GM12878 (cell line): ENCODE data around the gene ZSCAN18. TPM values are rescaled to one million over a fixed set of nuclear protein-coding genes. Genes with fewer than 3 reads are reported as not detected.

Source experiments
- MLLT1 ChIP-seq: fragments of 450-650 bp; IDR thresholded peaks from 2 replicates; pipeline ENCODE4 v1.6.1; 2016; ENCODE audit warnings: mild to moderate bottlenecking
- PRDM15 ChIP-seq: fragments of 450-650 bp; formaldehyde crosslinking; IDR thresholded peaks from 2 replicates; pipeline ENCODE4 v1.4.0; 2020; ENCODE audit warnings: mild to moderate bottlenecking, moderate library complexity
- REST ChIP-seq: IDR thresholded peaks from 2 replicates; pipeline ENCODE4 v1.6.1; 2012; ENCODE audit warnings: mild to moderate bottlenecking, low read depth, low read length
- polyA plus RNA-seq, 11 experiments: library from polyadenylated mRNA; depleted of rRNA in 4 of 11; unstranded in 6 of 11; stranded (reverse) in 5 of 11; fragments of >200 nt; fragmentation: Nextera tagmentation in 4 of 11; fragmentation: Illumina TruSeq in 1 of 11; extraction: Ambion mirVana in 4 of 11; extraction: Trizol in 1 of 11; gene quantifications; 1 replicate in 1 of 11; 2 replicates in 10 of 11; pipeline versions ENCODE4 v1.2.1 to v1.2.3, GENCODE V29; 2011 to 2016; ENCODE audit warnings: inconsistent platforms in 2 of 11, missing spikeins in 2 of 11, low read depth in 1 of 11
- total RNA-seq, 4 experiments: library from RNA; depleted of rRNA in 3 of 4; stranded (reverse); fragments of >200 nt in 3 of 4; fragmentation: Illumina TruSeq in 1 of 4; extraction: Trizol in 1 of 4; gene quantifications; 2 replicates each; pipeline versions ENCODE4 v1.2.1 to v1.2.3, GENCODE V29; 2013 to 2021

ZSCAN18 gene
- total and polyA plus RNA-seq, 10 of the 15 experiments (the other 5 are each of a cell fraction or from before 2014, with no cell fraction given), result 0.64 TPM; not detected in 8

GRCh38 chr19:58117841-58118575 is 20.0 kb upstream of the ZSCAN18 start (continued):
- no peak for TF ChIP-seq MLLT1
- TF ChIP-seq PRDM15 (CRISPR knock-in tag), result no peak
- no peak for TF ChIP-seq REST
- TF ChIP-seq, all 136 proteins: peak for 0
